Suprapubic skin (tissue), 4 donors: Measurements from ENCODE around the gene CYSLTR2.

Source experiments
- EP300 ChIP-seq: sonication (generic); formaldehyde crosslinking; IDR thresholded peaks from one replicate; pipeline ENCODE4 v1.6.1; 2017; ENCODE audit warnings: antibody characterized with exemption
- POLR2AphosphoS5 ChIP-seq, 3 donors: sonication (generic); formaldehyde crosslinking; IDR thresholded peaks; one replicate each; pipeline ENCODE4 v1.6.1; 2017; ENCODE audit warnings: antibody characterized with exemption in 3 of 3
- TF ChIP-seq, protein P1 (sequence below), 2 donors: fragments of 200-600 bp in 1 of 2; fragments of 450-650 bp in 1 of 2; sonication (generic) in 1 of 2; IDR thresholded peaks; one replicate each; pipeline ENCODE4 v1.5.1; 2016 to 2019; ENCODE audit warnings: antibody characterized with exemption in 2 of 2, mild to moderate bottlenecking in 1 of 2, moderate library complexity in 1 of 2

GRCh38 chr13:48645845-48646244 is 7.9 kb upstream of the CYSLTR2 start:
- TF ChIP-seq, protein P1, sequence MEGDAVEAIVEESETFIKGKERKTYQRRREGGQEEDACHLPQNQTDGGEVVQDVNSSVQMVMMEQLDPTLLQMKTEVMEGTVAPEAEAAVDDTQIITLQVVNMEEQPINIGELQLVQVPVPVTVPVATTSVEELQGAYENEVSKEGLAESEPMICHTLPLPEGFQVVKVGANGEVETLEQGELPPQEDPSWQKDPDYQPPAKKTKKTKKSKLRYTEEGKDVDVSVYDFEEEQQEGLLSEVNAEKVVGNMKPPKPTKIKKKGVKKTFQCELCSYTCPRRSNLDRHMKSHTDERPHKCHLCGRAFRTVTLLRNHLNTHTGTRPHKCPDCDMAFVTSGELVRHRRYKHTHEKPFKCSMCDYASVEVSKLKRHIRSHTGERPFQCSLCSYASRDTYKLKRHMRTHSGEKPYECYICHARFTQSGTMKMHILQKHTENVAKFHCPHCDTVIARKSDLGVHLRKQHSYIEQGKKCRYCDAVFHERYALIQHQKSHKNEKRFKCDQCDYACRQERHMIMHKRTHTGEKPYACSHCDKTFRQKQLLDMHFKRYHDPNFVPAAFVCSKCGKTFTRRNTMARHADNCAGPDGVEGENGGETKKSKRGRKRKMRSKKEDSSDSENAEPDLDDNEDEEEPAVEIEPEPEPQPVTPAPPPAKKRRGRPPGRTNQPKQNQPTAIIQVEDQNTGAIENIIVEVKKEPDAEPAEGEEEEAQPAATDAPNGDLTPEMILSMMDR (IDR thresholded peaks at IDR 0.05), result no peak
- no peak for TF ChIP-seq POLR2AphosphoS5 (IDR thresholded peaks at IDR 0.05)
- no peak for TF ChIP-seq EP300
